Nephron progenitor cell (in vitro differentiated cells): ENCODE results near the gene GGTLC2.
A peak's percentile ranks its signal among the peaks of the same experiment; 100 is the strongest.

Experiments used
- DNase-seq: peaks from one replicate; pipeline ENCODE4 v3.0.0; 2021
- H3K27ac Mint-ChIP-seq: 2 replicates; pipeline ENCODE4 v1.8.0; 2021; ENCODE audit warnings: mild to moderate bottlenecking, moderate library complexity, mixed read lengths
- H3K27me3 Mint-ChIP-seq: 2 replicates; pipeline ENCODE4 v1.8.0; 2021; ENCODE audit warnings: mild to moderate bottlenecking, low read depth, mixed read lengths; ENCODE audit not compliant: poor library complexity
- H3K36me3 Mint-ChIP-seq: 2 replicates; pipeline ENCODE4 v1.8.0; 2021; ENCODE audit warnings: low read depth, mixed read lengths
- H3K4me1 Mint-ChIP-seq: 2 replicates; pipeline ENCODE4 v1.8.0; 2021; ENCODE audit warnings: mixed read lengths
- H3K4me3 Mint-ChIP-seq: 2 replicates; pipeline ENCODE4 v1.8.0; 2021; ENCODE audit warnings: mild to moderate bottlenecking, moderate library complexity, mixed read lengths
- H3K9me3 Mint-ChIP-seq: 2 replicates; pipeline ENCODE4 v1.8.0; 2021; ENCODE audit warnings: mild to moderate bottlenecking, moderate library complexity, mixed read lengths
- CTCF ChIP-seq: fragments of 200-600 bp; sonication (generic); IDR thresholded peaks from 2 replicates; pipeline ENCODE4 v1.5.0; 2021; ENCODE audit warnings: antibody characterized with exemption

The GGTLC2 gene

DNA sequence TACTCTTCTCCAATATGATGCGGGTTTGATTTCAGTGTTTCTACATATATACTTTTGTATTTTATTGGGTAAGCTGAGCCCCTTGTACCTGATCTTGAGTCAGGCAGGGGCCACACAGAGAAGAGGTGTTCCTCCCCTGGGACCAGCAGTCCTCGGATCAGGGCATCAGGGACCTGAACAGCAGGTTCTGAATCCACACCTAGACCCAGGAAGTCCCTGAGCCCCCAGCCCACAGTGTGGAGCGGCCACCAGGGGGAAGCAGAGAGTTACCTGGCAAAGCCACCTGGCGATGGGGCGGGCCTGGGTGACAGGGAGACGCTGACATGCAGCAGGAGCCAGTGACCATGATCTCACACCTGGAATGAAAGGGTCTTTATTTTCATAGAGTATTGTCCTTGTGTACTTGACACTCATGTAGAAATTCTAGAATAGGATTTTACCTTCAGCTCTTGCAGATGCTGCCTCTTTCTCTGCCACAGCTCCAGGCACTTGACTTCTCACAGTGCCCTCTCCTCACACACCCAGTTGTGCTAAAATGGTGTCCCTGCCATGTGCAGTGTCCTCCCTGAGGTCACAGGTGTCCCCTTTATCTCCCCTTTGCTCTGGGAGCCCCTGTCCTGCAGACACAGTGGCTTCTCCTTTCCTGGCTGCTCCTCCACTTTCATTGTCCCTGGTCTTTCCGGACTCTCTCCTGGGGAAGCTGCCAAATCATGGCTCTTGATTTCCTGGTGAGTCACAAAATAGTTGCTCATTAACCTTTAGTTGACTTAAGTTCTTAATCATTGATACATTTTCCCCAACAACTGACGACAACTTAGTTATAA is 48.5 kb downstream of the GGTLC2 start:
- Mint-ChIP-seq H3K27ac (no peak overlapping the region), H3K9me3 (no peaks in the 10 kb centered on the region), H3K4me1 (no peaks in the 10 kb centered on the region), H3K27me3 (peaks cover 40% of the 10 kb centered on the region), H3K36me3 (no peaks in the 10 kb centered on the region), H3K4me3 (no peak overlapping the region)
- DNase-seq: peak; percentile 73
- TF ChIP-seq CTCF: peak; percentile 48

DNA sequence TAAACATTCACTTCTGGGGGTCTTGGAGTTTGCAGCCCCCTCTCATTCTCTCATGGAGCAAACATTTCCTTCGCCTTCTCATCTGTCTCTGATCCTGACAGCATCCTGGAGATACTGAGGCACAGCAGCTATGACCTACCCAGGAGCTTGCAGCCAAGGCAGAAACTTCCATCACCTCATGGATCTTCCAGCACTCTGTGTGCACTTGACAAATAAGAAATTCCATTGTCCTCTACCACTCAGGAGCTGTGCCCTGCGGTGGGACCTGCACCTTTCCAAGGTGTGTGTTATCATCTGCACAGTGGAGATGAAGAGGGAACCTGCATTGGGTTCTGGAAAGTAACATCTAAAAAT is 49.1 kb downstream of the GGTLC2 start:
- no peaks in the 10 kb centered on the region for H3K4me1 Mint-ChIP-seq
- H3K4me3 Mint-ChIP-seq: no peak overlapping the region
- H3K27ac Mint-ChIP-seq: no peak overlapping the region
- DNase-seq: no peak
- TF ChIP-seq CTCF: no peak
- no peaks in the 10 kb centered on the region for H3K9me3 Mint-ChIP-seq
- no peaks in the 10 kb centered on the region for H3K36me3 Mint-ChIP-seq
- H3K27me3 Mint-ChIP-seq: peaks cover 42% of the 10 kb centered on the region

DNA sequence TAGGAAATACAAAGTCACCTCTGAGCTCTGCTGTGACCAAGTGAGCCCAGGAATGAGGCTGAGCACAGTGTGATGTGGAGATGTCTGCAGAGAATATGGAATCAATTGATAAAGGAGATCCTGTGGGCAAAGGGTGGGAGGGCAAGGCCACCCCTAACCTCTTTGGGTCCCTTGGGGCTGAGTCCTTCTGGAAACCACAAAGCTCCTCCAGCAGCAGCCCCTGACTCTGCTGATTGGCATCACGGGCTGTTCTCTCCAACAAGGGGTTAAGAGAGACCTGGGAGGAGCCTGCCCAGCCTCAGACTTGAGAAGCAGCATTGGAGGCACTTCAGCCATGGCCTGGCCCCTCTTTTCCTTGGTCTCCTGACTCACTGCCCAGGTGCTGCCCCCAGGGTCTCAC is 49.7 kb downstream of the GGTLC2 start:
- H3K9me3 Mint-ChIP-seq: no peaks in the 10 kb centered on the region
- no peaks in the 10 kb centered on the region for H3K36me3 Mint-ChIP-seq
- no peak overlapping the region for H3K27ac Mint-ChIP-seq
- H3K27me3 Mint-ChIP-seq: peaks cover 46% of the 10 kb centered on the region
- no peak for DNase-seq
- TF ChIP-seq CTCF: no peak
- H3K4me1 Mint-ChIP-seq: no peaks in the 10 kb centered on the region
- H3K4me3 Mint-ChIP-seq: no peak overlapping the region

DNA sequence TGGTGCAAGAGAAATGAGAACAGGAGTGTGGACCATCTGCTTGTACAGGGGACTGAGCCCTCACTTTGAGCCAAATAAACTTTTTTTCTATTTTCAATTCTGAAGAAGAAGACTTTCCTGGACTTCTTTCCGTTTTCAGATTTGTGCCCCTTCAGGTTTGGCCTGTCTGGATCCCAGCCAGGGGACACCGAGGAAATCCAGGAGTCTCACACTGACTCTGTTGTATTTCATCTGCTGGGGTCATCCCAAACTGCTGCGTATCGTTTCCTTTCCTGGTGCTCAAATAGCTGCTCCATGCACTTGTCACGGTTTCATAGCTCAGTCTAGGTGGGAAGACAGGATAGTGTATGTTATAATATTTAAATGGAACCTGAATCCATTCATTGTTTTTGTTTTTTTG is 51.7 kb downstream of the GGTLC2 start:
- Mint-ChIP-seq H3K4me3 (no peak overlapping the region), H3K27me3 (peaks cover 39% of the 10 kb centered on the region), H3K9me3 (no peaks in the 10 kb centered on the region), H3K27ac (no peak overlapping the region), H3K4me1 (no peaks in the 10 kb centered on the region), H3K36me3 (no peaks in the 10 kb centered on the region)
- TF ChIP-seq CTCF: no peak
- no peak for DNase-seq
